Upper lobe of left lung (tissue), 6 donors: ENCODE measurements around the gene CMPK1. TPM values are rescaled to one million over a fixed set of nuclear protein-coding genes. Genes with fewer than 3 reads are reported as not detected.

Experiments used
- ATAC-seq, 2 donors: fragments of 200-7000 bp; cut with Tn5 transposase; one replicate each; pipeline ENCODE4 v1.9.1; 2022; ENCODE audit warnings: mild to moderate bottlenecking in 2 of 2, moderate library complexity in 2 of 2; ENCODE audit not compliant: low FRiP score in 2 of 2
- DNase-seq, 2 donors: peaks; one replicate each; pipeline ENCODE4 v3.0.0-alpha.2; 2019 to 2020
- H3K27ac ChIP-seq, 4 donors: fragments of 200-600 bp; sonication (generic); one replicate each; pipeline ENCODE4 v1.5.1; 2016 to 2019
- H3K27me3 ChIP-seq, 4 donors: fragments of 200-600 bp; sonication (generic); one replicate each; pipeline ENCODE4 v1.5.1; 2017 to 2019
- H3K36me3 ChIP-seq, 4 donors: fragments of 200-600 bp; sonication (generic); one replicate each; pipeline ENCODE4 v1.5.1; 2016 to 2019
- H3K4me1 ChIP-seq, 4 donors: fragments of 200-600 bp; sonication (generic); one replicate each; pipeline ENCODE4 v1.5.1; 2018 to 2019
- H3K4me3 ChIP-seq, 4 donors: fragments of 200-600 bp; sonication (generic); one replicate each; pipeline ENCODE4 v1.5.1; 2017 to 2019; ENCODE audit warnings: mild to moderate bottlenecking in 2 of 4, moderate library complexity in 1 of 4
- H3K9me3 ChIP-seq, 4 donors: fragments of 200-600 bp; sonication (generic); one replicate each; pipeline ENCODE4 v1.5.1; 2018 to 2019
- CTCF ChIP-seq, 6 experiments: fragments of 450-650 bp in 4 of 6; fragments of 200-600 bp in 2 of 6; sonication (generic) in 2 of 6; IDR thresholded peaks; one replicate each; pipeline ENCODE4 v1.5.1; 2016 to 2019; ENCODE audit warnings: antibody characterized with exemption in 6 of 6
- EP300 ChIP-seq, 4 donors: sonication (generic); formaldehyde crosslinking; IDR thresholded peaks; one replicate each; pipeline ENCODE4 v1.5.1; 2017; ENCODE audit warnings: antibody characterized with exemption in 4 of 4, control low read depth in 2 of 4
- POLR2A ChIP-seq, 4 donors: fragments of 450-650 bp; IDR thresholded peaks; one replicate each; pipeline ENCODE4 v1.5.1; 2016 to 2017; ENCODE audit warnings: antibody characterized with exemption in 4 of 4, mild to moderate bottlenecking in 2 of 4
- POLR2AphosphoS5 ChIP-seq, 2 donors: sonication (generic); formaldehyde crosslinking; IDR thresholded peaks; one replicate each; pipeline ENCODE4 v1.5.1; 2017; ENCODE audit warnings: antibody characterized with exemption in 2 of 2
- WGBS, 2 donors: methylation state at CpG; one replicate each; pipeline ENCODE4 v1.1.5; 2017 to 2018; 5-methylcytosine and 5-hydroxymethylcytosine counted together
- total RNA-seq, 6 donors: library from RNA; depleted of rRNA in 4 of 6; stranded (reverse); fragments of >200 nt in 4 of 6; gene quantifications; one replicate each; pipeline versions ENCODE4 v1.1.0 to v1.2.1, GENCODE V29; 2016 to 2021
- donor health status: DM: no; HTN: no; CAD: no; lungs with moderate emphysema.
- donor health status: DM: no; HTN: yes; CAD: no; lungs with severe emphysema.

Gene CMPK1
- total RNA-seq, 6 donors from 2014 or later: 36.7 to 134 (median 97.7) TPM

DNA sequence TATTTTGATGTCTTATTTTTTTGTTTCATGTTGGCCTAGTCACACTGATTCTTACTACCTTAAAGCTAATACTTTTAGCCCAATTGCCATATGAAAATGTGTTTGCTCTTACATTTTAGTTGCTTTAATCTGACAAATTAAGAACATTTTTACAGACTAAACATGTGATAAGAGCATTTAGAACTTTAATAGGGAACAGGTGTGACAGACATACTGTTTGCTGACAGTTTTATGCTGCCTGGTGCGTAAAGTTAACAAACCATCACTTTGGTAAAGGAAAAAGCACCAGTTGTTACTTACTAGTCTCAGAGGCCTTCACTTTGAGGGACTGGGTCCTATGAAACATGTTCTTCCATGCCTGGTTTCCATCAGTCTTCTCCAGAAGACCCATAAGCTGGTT, 14.7 kb downstream of the CMPK1 start:
- Histone ChIP-seq H3K4me1 (peaks cover 0 to 4% (median 0%) of the 10 kb centered on the region in 4 donors), H3K27me3 (no peaks in the 10 kb centered on the region), H3K27ac (no peak overlapping the region), H3K4me3 (no peak overlapping the region), H3K9me3 (no peaks in the 10 kb centered on the region), H3K36me3 (peaks cover 0 to 5% (median 1%) of the 10 kb centered on the region in 4 donors)
- WGBS, 2 donors: 94 to 96% methylated on average over 1 of the region's 1 CpG
- DNase-seq (no peak), ATAC-seq (no peak)
- TF ChIP-seq POLR2AphosphoS5 (IDR thresholded peaks at IDR 0.05): no peak

- 92 to 100% methylated on average over 2 of the region's 2 CpGs for WGBS, 2 donors
- no peak for DNase-seq
- H3K27ac ChIP-seq: no peak overlapping the region
Observed at GRCh38 chr1:47351305-47351704, 17.7 kb downstream of the CMPK1 start.

DNA sequence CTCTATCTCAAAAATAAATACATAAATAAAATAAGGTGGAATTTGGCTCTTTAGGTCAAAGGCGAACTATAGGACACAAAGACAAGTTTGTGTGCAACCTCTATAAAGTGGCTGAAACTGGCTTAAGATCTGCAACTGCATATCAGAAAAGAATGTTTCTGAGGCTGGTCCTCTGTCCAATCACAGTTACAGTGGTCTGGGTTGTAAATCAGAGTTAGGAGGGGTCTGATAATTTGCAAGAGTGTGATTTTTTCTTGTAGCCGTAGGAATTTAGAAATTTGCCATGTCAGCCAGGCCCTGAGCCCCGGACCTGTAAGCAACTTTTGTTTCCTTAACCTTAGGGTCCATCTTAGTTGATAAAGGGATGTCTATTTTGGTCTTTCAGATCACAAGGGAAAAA, 27.8 kb downstream of the CMPK1 start:
- no peaks in the 10 kb centered on the region for H3K9me3 ChIP-seq
- ATAC-seq: no peak
- H3K27ac ChIP-seq: no peak overlapping the region
- H3K27me3 ChIP-seq: no peaks in the 10 kb centered on the region
- no peak overlapping the region for H3K4me3 ChIP-seq
- DNase-seq: no peak
- no peaks in the 10 kb centered on the region for H3K36me3 ChIP-seq
- peaks cover 0 to 2% (median 0%) of the 10 kb centered on the region in 4 donors for H3K4me1 ChIP-seq
- TF ChIP-seq EP300 (IDR thresholded peaks at IDR 0.05) (no peak), POLR2AphosphoS5 (IDR thresholded peaks at IDR 0.05) (no peak), CTCF (IDR thresholded peaks at IDR 0.05) (no peak), POLR2A (IDR thresholded peaks at IDR 0.05) (no peak)
- 91 to 92% methylated on average over 3 of the region's 3 CpGs for WGBS, 2 donors

More at GRCh38 chr1:47351305-47351704, 17.7 kb downstream of the CMPK1 start:
- Histone ChIP-seq H3K4me3 (no peak overlapping the region), H3K4me1 (no peaks in the 10 kb centered on the region), H3K36me3 (peaks cover 0 to 5% (median 1%) of the 10 kb centered on the region in 4 donors), H3K9me3 (no peaks in the 10 kb centered on the region), H3K27me3 (no peaks in the 10 kb centered on the region)
- TF ChIP-seq POLR2A (IDR thresholded peaks at IDR 0.05) (no peak), CTCF (IDR thresholded peaks at IDR 0.05) (no peak)
- ATAC-seq: no peak

DNA sequence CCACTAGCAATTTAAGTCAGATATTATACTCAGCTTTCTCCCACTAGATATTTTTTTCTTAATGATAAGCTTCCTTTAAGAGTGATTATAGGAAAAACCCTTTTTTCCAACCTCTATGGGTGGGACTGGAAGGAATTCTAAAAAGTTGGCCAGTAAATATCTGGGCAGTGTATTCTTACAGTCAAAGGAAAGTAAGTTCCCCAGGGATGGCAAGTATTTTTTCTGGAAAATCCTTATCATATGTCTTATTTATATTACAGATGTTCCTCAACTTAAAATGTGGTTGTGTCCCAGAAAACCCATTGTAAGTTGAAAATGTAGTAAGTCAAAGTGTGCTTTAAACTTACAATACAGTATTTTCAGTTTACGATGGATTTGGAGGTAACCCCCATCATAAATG, 29.2 kb downstream of the CMPK1 start:
- H3K4me1 ChIP-seq: peaks cover 0 to 2% (median 0%) of the 10 kb centered on the region in 4 donors
- no peak overlapping the region for H3K27ac ChIP-seq

GRCh38 chr1:47367651-47368050, 34.1 kb downstream of the CMPK1 start:
- Histone ChIP-seq H3K4me1 (peaks cover 0 to 2% (median 0%) of the 10 kb centered on the region in 4 donors), H3K36me3 (peaks cover 10 to 41% (median 24%) of the 10 kb centered on the region in 4 donors), H3K27ac (no peak overlapping the region), H3K4me3 (no peak overlapping the region), H3K9me3 (no peaks in the 10 kb centered on the region), H3K27me3 (no peaks in the 10 kb centered on the region)
- DNase-seq: no peak
- no peak for ATAC-seq
- TF ChIP-seq CTCF (IDR thresholded peaks at IDR 0.05): no peak
- no peak for TF ChIP-seq EP300 (IDR thresholded peaks at IDR 0.05)
- TF ChIP-seq POLR2AphosphoS5 (IDR thresholded peaks at IDR 0.05): no peak
- no peak for TF ChIP-seq POLR2A (IDR thresholded peaks at IDR 0.05)
- WGBS, 2 donors: 92 to 96% methylated on average over 7 of the region's 7 CpGs

More for the DNA sequence above, 29.2 kb downstream of the CMPK1 start:
- ATAC-seq (no peak), DNase-seq (no peak)
- Histone ChIP-seq H3K27me3 (no peaks in the 10 kb centered on the region), H3K9me3 (no peaks in the 10 kb centered on the region), H3K36me3 (no peaks in the 10 kb centered on the region), H3K4me3 (no peak overlapping the region)
- 100% methylated on average over 1 of the region's 1 CpG for WGBS, 2 donors
- TF ChIP-seq EP300 (IDR thresholded peaks at IDR 0.05): no peak
- no peak for TF ChIP-seq POLR2A (IDR thresholded peaks at IDR 0.05)
- no peak for TF ChIP-seq CTCF (IDR thresholded peaks at IDR 0.05)
